ENCODE data around the gene SPDYE5. TPM values are rescaled to one million over a fixed set of nuclear protein-coding genes. Genes with fewer than 3 reads are reported as not detected.

SPDYE5 gene
- total and polyA plus RNA-seq, 2 of the 4 experiments (the other 2 are of a cell fraction), result not detected

DNA sequence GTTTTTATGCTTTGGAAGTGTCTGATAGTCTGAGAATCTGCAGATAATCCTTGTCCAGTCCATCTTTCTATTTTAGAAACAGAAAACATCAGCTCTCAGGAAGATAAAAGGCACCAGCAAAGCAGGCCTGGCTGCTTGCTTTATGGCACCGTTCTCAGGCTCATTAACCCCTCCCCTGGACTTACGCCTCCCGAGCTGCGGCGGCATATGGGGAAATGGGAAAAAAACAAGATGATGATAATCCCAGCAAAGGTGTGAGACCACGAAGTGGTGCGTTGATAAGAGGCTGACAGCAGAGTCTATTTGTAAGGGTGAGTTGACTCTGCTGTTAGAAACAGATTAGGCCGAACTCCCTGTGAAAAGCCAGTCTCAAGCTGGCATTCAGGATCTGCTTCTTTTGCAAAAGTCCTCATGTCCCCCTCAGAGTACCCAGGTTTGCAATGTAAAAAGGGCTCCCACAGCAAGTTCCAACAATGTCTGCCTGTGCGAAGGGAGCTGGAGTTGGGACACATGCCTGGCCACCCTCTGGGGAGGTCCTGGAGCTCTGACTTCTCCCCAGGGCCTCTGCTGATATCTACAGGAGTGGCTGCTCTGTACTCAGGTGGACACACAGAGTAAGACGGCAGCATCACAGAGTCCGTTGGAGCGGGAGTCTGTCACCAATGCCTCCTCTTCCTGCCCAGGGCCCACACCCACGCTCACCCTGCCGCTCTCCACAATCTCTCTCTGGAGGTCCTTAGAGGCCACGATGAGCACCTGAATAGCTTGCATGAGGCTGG lies 54.3 kb downstream of the SPDYE5 start:
- peaks cover 30% of the 10 kb centered on the region for H3K36me3 ChIP-seq (ENCODE audit: control insufficient read depth, insufficient read depth, low read length)
- no peaks in the 10 kb centered on the region for H3K79me1 ChIP-seq (ENCODE audit: low read depth in 1 of 2, low read length in 2 of 2)
- ChIA-PET CTCF (no interaction called here), POLR2A (ENCODE audit: unreplicated experiment) (no interaction called here)
- no peak overlapping the region for H2AFZ ChIP-seq (replicated peaks; ENCODE audit: low read length, poor library complexity)
- no peaks in the 10 kb centered on the region for H3K9me1 ChIP-seq (ENCODE audit: insufficient read depth, low read length)
- no TSS peak for BruUV-seq (replicated peaks)
- in situ Hi-C loops (cut with MboI; ENCODE audit: low sequenced_read_pairs), result loop anchor here (25.0 kb wide), 1 partner anchor 491 kb away; the partner anchor contains the start of genes MDH2 and STYXL1
- no peak overlapping the region for H3K4ac ChIP-seq (ENCODE audit: low read depth, low read length)
- TF ChIP-seq BHLHE40 (IDR thresholded peaks at IDR 0.05; ENCODE audit: low read depth, low read length), result no peak
- TF ChIP-seq RFX5 (IDR thresholded peaks at IDR 0.05; ENCODE audit: low read depth, low read length), result no peak
- no peak for TF ChIP-seq FOS (IDR thresholded peaks at IDR 0.05; ENCODE audit: low read depth, low read length)
- no peak for TF ChIP-seq NFE2L2 (IDR thresholded peaks at IDR 0.05; ENCODE audit: low read depth, low read length)
- no peak for TF ChIP-seq CTCF (conservative IDR thresholded peaks at IDR 0.05; ENCODE audit: low read depth, low read length)
- TF ChIP-seq POLR2A (IDR thresholded peaks at IDR 0.05; ENCODE audit: low read depth, low read length), result no peak
- TF ChIP-seq, protein P1, sequence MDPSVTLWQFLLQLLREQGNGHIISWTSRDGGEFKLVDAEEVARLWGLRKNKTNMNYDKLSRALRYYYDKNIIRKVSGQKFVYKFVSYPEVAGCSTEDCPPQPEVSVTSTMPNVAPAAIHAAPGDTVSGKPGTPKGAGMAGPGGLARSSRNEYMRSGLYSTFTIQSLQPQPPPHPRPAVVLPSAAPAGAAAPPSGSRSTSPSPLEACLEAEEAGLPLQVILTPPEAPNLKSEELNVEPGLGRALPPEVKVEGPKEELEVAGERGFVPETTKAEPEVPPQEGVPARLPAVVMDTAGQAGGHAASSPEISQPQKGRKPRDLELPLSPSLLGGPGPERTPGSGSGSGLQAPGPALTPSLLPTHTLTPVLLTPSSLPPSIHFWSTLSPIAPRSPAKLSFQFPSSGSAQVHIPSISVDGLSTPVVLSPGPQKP (IDR thresholded peaks at IDR 0.05; ENCODE audit: borderline replicate concordance, low read depth, low read length), result no peak
- TF ChIP-seq MAZ (IDR thresholded peaks at IDR 0.05; ENCODE audit: borderline replicate concordance, low read depth, low read length), result no peak
- no peak for TF ChIP-seq USF2 (IDR thresholded peaks at IDR 0.05; ENCODE audit: low read depth, low read length)
- no peak for TF ChIP-seq SMC3 (IDR thresholded peaks at IDR 0.05; ENCODE audit: low read depth, low read length)
- TF ChIP-seq CHD1 (IDR thresholded peaks at IDR 0.05; ENCODE audit: low read depth, low read length), result no peak
- TF ChIP-seq MXI1 (IDR thresholded peaks at IDR 0.05; ENCODE audit: borderline replicate concordance, low read depth, low read length), result no peak
- TF ChIP-seq RCOR1 (IDR thresholded peaks at IDR 0.05; ENCODE audit: insufficient replicate concordance, low read length), result no peak
- TF ChIP-seq MAFK (IDR thresholded peaks at IDR 0.05; ENCODE audit: low read depth, low read length), result no peak
- TF ChIP-seq CEBPB (IDR thresholded peaks at IDR 0.05; ENCODE audit: low read depth, low read length), result no peak
- TF ChIP-seq RAD21 (IDR thresholded peaks at IDR 0.05; ENCODE audit: low read length), result no peak
- no peaks in the 10 kb centered on the region for H4K20me1 ChIP-seq (ENCODE audit: insufficient read depth, low read length)
- no peak overlapping the region for H2BK120ac ChIP-seq (ENCODE audit: low read depth, low read length)
- no peaks in the 10 kb centered on the region for H3K9me3 ChIP-seq (ENCODE audit: control insufficient read depth, insufficient read depth, low read length)
- no peak overlapping the region for H3K56ac ChIP-seq (ENCODE audit: extremely low read depth, insufficient read depth, low read length)
- no peak overlapping the region for H2BK5ac ChIP-seq (ENCODE audit: low read depth, low read length, poor library complexity, severe bottlenecking)
- no peaks in the 10 kb centered on the region for H3K4me1 ChIP-seq (ENCODE audit: control insufficient read depth, insufficient read depth, low read length)
- no peak overlapping the region for H4K8ac ChIP-seq (ENCODE audit: low read depth in 2 of 2, low read length in 2 of 2)
- H4K5ac ChIP-seq (ENCODE audit: low read depth, low read length), result no peak overlapping the region
- no peak overlapping the region for H3K14ac ChIP-seq (replicated peaks; ENCODE audit: low read depth, low read length)
- DNase-seq, result no peak
- no peak overlapping the region for H3K4me3 ChIP-seq (ENCODE audit: insufficient read depth, low read depth, low read length)
- intact Hi-C loops (cut with micrococcal nuclease), result no loop called here
- H4K91ac ChIP-seq (ENCODE audit: insufficient read depth, low read depth, low read length), result no peak overlapping the region
- no peak overlapping the region for H2BK15ac ChIP-seq (ENCODE audit: low read depth, low read length)
- ATAC-seq (ENCODE audit: low read depth), result no peak
- WGBS, 2 experiments (ENCODE audit: extremely low coverage in 2 of 2, insufficient read length in 1 of 2), result 90% methylated on average over 2 of the region's 15 CpGs; no CpG with 5 or more reads in 1 of the 2 experiments
- H3K27ac ChIP-seq (ENCODE audit: insufficient read depth, low read length), result no peak overlapping the region
- no peak overlapping the region for H3K4me2 ChIP-seq (ENCODE audit: low read depth, low read length)
- no peak overlapping the region for H3K23ac ChIP-seq (ENCODE audit: low read depth, low read length)
- no peak overlapping the region for H3K18ac ChIP-seq (ENCODE audit: low read depth, low read length)
- dilution Hi-C loops (cut with HindIII; ENCODE audit: low sequenced_read_pairs, unreplicated experiment), result no loop called here
- no peak overlapping the region for H3K9ac ChIP-seq (ENCODE audit: low read depth, low read length)
- no peak overlapping the region for H2AK9ac ChIP-seq (replicated peaks; ENCODE audit: low read depth, low read length, poor library complexity)
- no peak overlapping the region for H2BK20ac ChIP-seq (ENCODE audit: low read depth, low read length)
- H3K27me3 ChIP-seq (ENCODE audit: control insufficient read depth, insufficient read depth, low read length), result no peaks in the 10 kb centered on the region
- H2AK5ac ChIP-seq (ENCODE audit: low read depth, low read length), result no peak overlapping the region
